ENCODE data around the gene FNBP1.

- TF ChIP-seq MAX (IDR thresholded peaks at IDR 0.05) (no peak), ESRRA (IDR thresholded peaks at IDR 0.05; ENCODE audit: borderline replicate concordance, low read length) (no peak), CTCF (IDR thresholded peaks at IDR 0.05) (no peak), USF2 (IDR thresholded peaks at IDR 0.05) (no peak), KDM5A (IDR thresholded peaks at IDR 0.05) (no peak)
Measured at GRCh38 chr9:129840034-129840433, 203.0 kb downstream of the FNBP1 start.
